ENCODE data around the gene UXS1.
A peak's percentile ranks its signal among the peaks of the same experiment; 100 is the strongest.

The UXS1 gene

DNA sequence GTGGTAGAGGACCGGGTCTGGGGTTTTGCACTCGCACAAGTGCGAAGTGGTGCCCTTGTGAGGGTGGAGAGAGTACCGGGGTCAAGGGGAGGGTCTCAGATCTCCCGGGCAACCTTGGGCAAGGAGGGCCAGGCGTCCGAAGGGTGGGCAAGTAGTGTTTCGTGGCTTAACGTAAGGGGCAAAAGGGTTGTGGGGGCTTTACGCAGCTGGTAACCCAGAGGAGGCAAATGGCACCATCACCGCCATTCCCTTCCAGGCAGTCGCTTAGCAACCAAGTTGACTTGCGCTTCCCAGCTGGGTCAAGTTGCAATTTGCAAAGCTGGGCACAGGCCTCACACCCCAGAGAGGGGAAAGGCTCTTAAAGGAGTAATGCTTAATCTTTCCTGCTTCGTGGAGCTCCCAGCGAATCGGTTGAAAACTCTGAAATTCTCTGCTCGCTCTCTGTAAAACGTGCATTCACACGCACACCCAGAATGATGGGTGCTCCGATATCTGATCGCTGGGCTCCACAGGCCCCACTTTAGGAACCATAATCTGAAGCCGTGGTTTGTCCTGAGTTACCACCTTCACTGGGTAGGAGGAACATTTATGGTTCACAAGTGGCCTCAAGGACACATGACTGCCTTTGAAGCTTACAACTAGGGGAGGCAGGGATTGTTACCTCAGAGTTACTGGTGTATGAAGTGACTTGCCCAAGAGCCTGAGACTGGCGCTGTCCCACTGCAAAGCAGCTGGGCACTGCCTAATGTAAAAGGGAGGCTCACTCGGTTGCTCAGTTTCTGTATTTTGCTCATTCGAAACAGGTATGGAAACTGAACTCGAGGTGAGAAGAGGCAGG lies 127.9 kb downstream of the UXS1 start:
- FAIRE-seq, result no peak
- TF ChIP-seq POLR2A (IDR thresholded peaks at IDR 0.05; ENCODE audit: low read depth, low read length), result no peak
- no peak for DNase-seq (ENCODE audit: insufficient read length, low spot score)

DNA sequence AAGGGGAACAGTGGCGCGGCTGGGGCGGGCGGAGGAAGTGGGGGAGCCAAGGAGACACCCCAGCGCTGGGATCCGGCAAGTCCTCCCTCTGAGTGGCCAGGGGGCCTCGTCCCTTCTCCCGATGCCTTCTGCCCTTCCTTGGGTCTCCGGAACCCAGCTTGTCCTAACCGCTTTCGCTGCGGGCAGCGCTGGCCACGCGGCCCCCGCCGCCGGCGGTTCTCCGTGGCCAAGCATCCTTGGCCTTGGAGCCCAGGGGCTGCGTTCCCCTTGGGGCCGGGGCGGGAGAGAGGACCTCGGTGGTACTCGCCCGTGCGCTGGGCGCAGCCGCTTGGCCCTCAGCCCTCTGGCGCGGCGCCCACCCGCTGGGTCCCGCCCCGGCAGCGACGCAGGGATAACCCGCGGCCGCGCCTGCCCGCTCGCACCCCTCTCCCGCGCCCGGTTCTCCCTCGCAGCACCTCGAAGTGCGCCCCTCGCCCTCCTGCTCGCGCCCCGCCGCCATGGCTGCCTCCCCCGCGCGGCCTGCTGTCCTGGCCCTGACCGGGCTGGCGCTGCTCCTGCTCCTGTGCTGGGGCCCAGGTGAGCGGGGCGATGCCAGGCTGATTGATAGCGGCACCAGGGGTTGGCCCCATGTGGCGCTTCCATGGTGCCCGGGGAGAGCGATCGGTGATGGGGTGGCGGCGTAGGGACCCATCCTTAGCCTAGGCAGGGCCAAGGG lies 128.7 kb downstream of the UXS1 start:
- FAIRE-seq (no peak), DNase-seq (ENCODE audit: insufficient read length, low spot score) (no peak)
- no peak for TF ChIP-seq POLR2A (IDR thresholded peaks at IDR 0.05; ENCODE audit: low read depth, low read length)

- TF ChIP-seq POLR2A (IDR thresholded peaks at IDR 0.05; ENCODE audit: low read depth, low read length), result no peak
- DNase-seq (ENCODE audit: insufficient read length, low spot score) (no peak), FAIRE-seq (no peak)
Measured at GRCh38 chr2:106063181-106063580, 130.9 kb downstream of the UXS1 start.

- DNase-seq (ENCODE audit: insufficient read length, low spot score), result no peak
- TF ChIP-seq POLR2A (IDR thresholded peaks at IDR 0.05; ENCODE audit: low read depth, low read length), result no peak
- FAIRE-seq, result no peak
Measured at GRCh38 chr2:106062627-106063026, 131.5 kb downstream of the UXS1 start.

GRCh38 chr2:106061611-106062349 lies 132.3 kb downstream of the UXS1 start:
- no peak for TF ChIP-seq POLR2A (IDR thresholded peaks at IDR 0.05; ENCODE audit: low read depth, low read length)
- DNase-seq (ENCODE audit: insufficient read length, low spot score) (no peak), FAIRE-seq (no peak)

GRCh38 chr2:106059416-106060065 lies 134.6 kb downstream of the UXS1 start:
- no peak for DNase-seq (ENCODE audit: insufficient read length, low spot score)
- no peak for TF ChIP-seq POLR2A (IDR thresholded peaks at IDR 0.05; ENCODE audit: low read depth, low read length)
- FAIRE-seq, result no peak

DNA sequence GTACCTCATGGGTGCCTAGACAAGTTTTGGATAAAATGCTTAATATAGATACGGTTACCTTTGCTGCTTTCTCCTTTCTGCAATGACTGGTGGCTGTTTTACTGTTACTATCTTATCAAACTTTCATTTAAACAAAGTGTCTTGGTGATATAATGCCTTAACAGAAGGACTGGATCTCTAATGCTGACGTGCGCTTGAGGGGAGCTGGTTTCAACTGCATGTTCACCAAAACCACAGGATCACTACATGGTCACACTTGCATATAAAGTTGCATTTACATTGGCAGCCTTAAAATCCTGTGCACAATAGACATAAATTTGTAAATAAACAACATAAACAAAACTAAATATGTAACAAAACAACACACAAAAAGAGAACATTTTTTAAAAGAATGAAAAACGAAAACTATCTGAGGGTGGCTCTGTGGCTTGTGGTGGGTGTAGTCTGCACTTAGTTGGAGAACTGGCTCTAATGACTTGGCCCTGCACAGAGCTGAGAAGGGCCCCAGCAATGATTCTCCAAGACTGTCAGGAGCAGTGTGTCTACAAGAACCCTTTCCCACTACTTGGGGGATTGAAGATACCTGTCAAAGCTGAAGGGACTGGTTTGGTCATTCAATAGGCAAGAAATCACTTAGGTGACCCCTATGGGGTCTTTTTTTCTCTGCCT lies 135.5 kb downstream of the UXS1 start:
- no peak for TF ChIP-seq POLR2A (IDR thresholded peaks at IDR 0.05; ENCODE audit: low read depth, low read length)
- no peak for FAIRE-seq
- no peak for DNase-seq (ENCODE audit: insufficient read length, low spot score)

DNA sequence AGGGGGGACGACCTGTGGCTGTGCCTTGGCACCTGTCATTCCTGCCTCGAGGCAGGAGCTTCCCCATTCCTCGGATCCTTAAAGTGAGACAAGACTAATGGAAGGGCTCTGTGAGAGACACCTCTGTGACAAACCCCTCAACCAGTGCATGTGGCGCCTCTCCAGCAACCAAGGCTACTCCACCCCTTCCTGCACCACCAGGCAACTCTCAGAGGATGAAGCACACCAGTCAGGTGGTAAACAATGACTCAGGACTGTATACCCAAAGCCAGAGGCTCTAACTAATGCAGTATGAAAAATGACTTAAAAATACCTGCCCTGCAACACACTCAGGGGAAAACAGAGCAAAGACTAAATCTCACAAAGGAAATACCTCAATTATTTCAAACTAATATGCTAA lies 136.9 kb downstream of the UXS1 start:
- FAIRE-seq, result no peak
- DNase-seq (ENCODE audit: insufficient read length, low spot score), result peak; percentile 34
- no peak for TF ChIP-seq POLR2A (IDR thresholded peaks at IDR 0.05; ENCODE audit: low read depth, low read length)

GRCh38 chr2:106054880-106055655 lies 139.0 kb downstream of the UXS1 start:
- FAIRE-seq (no peak), DNase-seq (ENCODE audit: insufficient read length, low spot score) (no peak)
- no peak for TF ChIP-seq POLR2A (IDR thresholded peaks at IDR 0.05; ENCODE audit: low read depth, low read length)

GRCh38 chr2:106054321-106054720 lies 139.8 kb downstream of the UXS1 start:
- DNase-seq (ENCODE audit: insufficient read length, low spot score) (no peak), FAIRE-seq (no peak)
- TF ChIP-seq POLR2A (IDR thresholded peaks at IDR 0.05; ENCODE audit: low read depth, low read length), result no peak

- no peak for TF ChIP-seq POLR2A (IDR thresholded peaks at IDR 0.05; ENCODE audit: low read depth, low read length)
- FAIRE-seq (no peak), DNase-seq (ENCODE audit: insufficient read length, low spot score) (no peak)
Measured at GRCh38 chr2:106053581-106053980, 140.5 kb downstream of the UXS1 start.

DNA sequence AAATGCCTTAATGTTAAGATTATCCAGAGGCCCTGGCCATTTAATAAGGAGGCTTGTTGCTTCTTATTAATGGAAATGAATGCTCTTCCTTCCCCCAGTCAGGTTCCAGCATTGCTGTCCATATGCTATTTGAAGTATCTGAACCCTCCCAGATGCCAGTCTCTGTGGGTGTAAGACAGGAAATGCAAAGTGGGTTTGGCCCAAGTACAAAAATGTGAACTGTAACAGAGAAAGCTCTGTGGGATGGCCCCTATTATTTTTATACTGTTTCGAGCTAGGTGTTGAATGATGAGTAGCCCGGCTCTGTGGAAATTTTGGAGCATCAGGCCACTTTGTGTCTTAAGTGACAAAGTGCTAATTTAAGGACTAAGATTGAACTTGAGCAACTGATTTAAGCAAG lies 141.0 kb downstream of the UXS1 start:
- TF ChIP-seq POLR2A (IDR thresholded peaks at IDR 0.05; ENCODE audit: low read depth, low read length), result no peak
- DNase-seq (ENCODE audit: insufficient read length, low spot score), result peak; percentile 43
- no peak for FAIRE-seq

GRCh38 chr2:106044859-106045258 lies 149.2 kb downstream of the UXS1 start:
- no peak for TF ChIP-seq POLR2A (IDR thresholded peaks at IDR 0.05; ENCODE audit: low read depth, low read length)
- FAIRE-seq (no peak), DNase-seq (ENCODE audit: insufficient read length, low spot score) (no peak)

All from H54 (cell line).